Activated naive CD8-positive, alpha-beta T cell treated with anti-CD3 and anti-CD28 coated beads for 36 hours (primary cell): ENCODE data around the gene ERI3. TPM values are rescaled to one million over a fixed set of nuclear protein-coding genes. Genes with fewer than 3 reads are reported as not detected.

Experiments
- DNase-seq: peaks from one replicate; pipeline ENCODE4 v3.0.0; 2021
- H3K27ac Mint-ChIP-seq: one replicate; pipeline ENCODE4 v1.8.0; 2022; ENCODE audit warnings: mild to moderate bottlenecking, moderate library complexity, mixed read lengths
- H3K27me3 Mint-ChIP-seq: one replicate; pipeline ENCODE4 v1.8.0; 2022; ENCODE audit warnings: mild to moderate bottlenecking, mixed read lengths
- H3K36me3 Mint-ChIP-seq: one replicate; pipeline ENCODE4 v1.8.0; 2021; ENCODE audit warnings: mild to moderate bottlenecking, mixed read lengths
- H3K4me1 Mint-ChIP-seq: one replicate; pipeline ENCODE4 v1.8.0; 2021; ENCODE audit warnings: mixed read lengths
- H3K4me3 Mint-ChIP-seq: one replicate; pipeline ENCODE4 v1.8.0; 2022; ENCODE audit warnings: mild to moderate bottlenecking, moderate library complexity, mixed read lengths
- H3K9me3 Mint-ChIP-seq: one replicate; pipeline ENCODE4 v1.8.0; 2022; ENCODE audit warnings: mixed read lengths
- total RNA-seq, 2 experiments: library from RNA; stranded (reverse); gene quantifications; one replicate each; pipeline ENCODE4 v1.2.3, GENCODE V29; 2021

The ERI3 gene
- total RNA-seq, 2 experiments from 2014 or later, result 47.3 to 48.2 TPM

GRCh38 chr1:44238660-44239059 lies 116.4 kb downstream of the ERI3 start:
- H3K36me3 Mint-ChIP-seq, result peaks cover 5% of the 10 kb centered on the region
- no peak overlapping the region for H3K4me3 Mint-ChIP-seq
- no peaks in the 10 kb centered on the region for H3K27me3 Mint-ChIP-seq
- peaks cover 11% of the 10 kb centered on the region for H3K4me1 Mint-ChIP-seq
- DNase-seq, result no peak
- H3K9me3 Mint-ChIP-seq, result no peaks in the 10 kb centered on the region
- H3K27ac Mint-ChIP-seq, result no peak overlapping the region

GRCh38 chr1:44237721-44238457 lies 117.2 kb downstream of the ERI3 start:
- Mint-ChIP-seq H3K27ac (no peak overlapping the region), H3K4me1 (peaks cover 11% of the 10 kb centered on the region)

GRCh38 chr1:44236490-44237272 lies 118.4 kb downstream of the ERI3 start:
- Mint-ChIP-seq H3K27ac (no peak overlapping the region), H3K4me3 (no peak overlapping the region), H3K9me3 (no peaks in the 10 kb centered on the region), H3K4me1 (peaks cover 11% of the 10 kb centered on the region), H3K27me3 (no peaks in the 10 kb centered on the region), H3K36me3 (peaks cover 8% of the 10 kb centered on the region)
- no peak for DNase-seq

More at GRCh38 chr1:44237721-44238457, 117.2 kb downstream of the ERI3 start:
- DNase-seq, result peak; percentile 70
- Mint-ChIP-seq H3K4me3 (no peak overlapping the region), H3K27me3 (no peaks in the 10 kb centered on the region), H3K9me3 (no peaks in the 10 kb centered on the region), H3K36me3 (peaks cover 8% of the 10 kb centered on the region)

GRCh38 chr1:44235808-44236207 lies 119.2 kb downstream of the ERI3 start:
- Mint-ChIP-seq H3K27me3 (no peaks in the 10 kb centered on the region), H3K9me3 (no peaks in the 10 kb centered on the region), H3K27ac (no peak overlapping the region), H3K4me1 (peaks cover 11% of the 10 kb centered on the region), H3K36me3 (peaks cover 8% of the 10 kb centered on the region), H3K4me3 (no peak overlapping the region)
- DNase-seq, result no peak

GRCh38 chr1:44233593-44233992 lies 121.5 kb downstream of the ERI3 start:
- Mint-ChIP-seq H3K36me3 (peaks cover 8% of the 10 kb centered on the region), H3K4me3 (no peak overlapping the region), H3K9me3 (no peaks in the 10 kb centered on the region), H3K27me3 (no peaks in the 10 kb centered on the region), H3K27ac (no peak overlapping the region), H3K4me1 (peaks cover 6% of the 10 kb centered on the region)
- no peak for DNase-seq

GRCh38 chr1:44230796-44231195 lies 124.3 kb downstream of the ERI3 start:
- peaks cover 6% of the 10 kb centered on the region for H3K36me3 Mint-ChIP-seq
- H3K27ac Mint-ChIP-seq, result no peak overlapping the region
- no peak for DNase-seq
- no peak overlapping the region for H3K4me3 Mint-ChIP-seq
- no peaks in the 10 kb centered on the region for H3K27me3 Mint-ChIP-seq
- H3K9me3 Mint-ChIP-seq, result no peaks in the 10 kb centered on the region
- H3K4me1 Mint-ChIP-seq, result no peaks in the 10 kb centered on the region

GRCh38 chr1:44229435-44230167 lies 125.5 kb downstream of the ERI3 start:
- Mint-ChIP-seq H3K27ac (no peak overlapping the region), H3K4me3 (no peak overlapping the region), H3K9me3 (no peaks in the 10 kb centered on the region), H3K27me3 (no peaks in the 10 kb centered on the region), H3K36me3 (peaks cover 6% of the 10 kb centered on the region), H3K4me1 (no peaks in the 10 kb centered on the region)
- no peak for DNase-seq

GRCh38 chr1:44228218-44228617 lies 126.8 kb downstream of the ERI3 start:
- no peaks in the 10 kb centered on the region for H3K9me3 Mint-ChIP-seq
- H3K4me3 Mint-ChIP-seq, result no peak overlapping the region
- H3K27me3 Mint-ChIP-seq, result no peaks in the 10 kb centered on the region
- H3K27ac Mint-ChIP-seq, result no peak overlapping the region
- DNase-seq, result no peak
- peaks cover 2% of the 10 kb centered on the region for H3K36me3 Mint-ChIP-seq
- H3K4me1 Mint-ChIP-seq, result peaks cover 6% of the 10 kb centered on the region

- no peak overlapping the region for H3K4me3 Mint-ChIP-seq
- H3K27ac Mint-ChIP-seq, result no peak overlapping the region
- no peaks in the 10 kb centered on the region for H3K36me3 Mint-ChIP-seq
Measured at GRCh38 chr1:44227211-44227610, 127.8 kb downstream of the ERI3 start.

GRCh38 chr1:44225761-44226160 lies 129.3 kb downstream of the ERI3 start:
- H3K4me1 Mint-ChIP-seq, result peaks cover 11% of the 10 kb centered on the region
- H3K27ac Mint-ChIP-seq, result no peak overlapping the region
- no peaks in the 10 kb centered on the region for H3K36me3 Mint-ChIP-seq
- H3K27me3 Mint-ChIP-seq, result no peaks in the 10 kb centered on the region
- H3K4me3 Mint-ChIP-seq, result no peak overlapping the region
- no peak for DNase-seq
- no peaks in the 10 kb centered on the region for H3K9me3 Mint-ChIP-seq

More at GRCh38 chr1:44227211-44227610, 127.8 kb downstream of the ERI3 start:
- Mint-ChIP-seq H3K27me3 (no peaks in the 10 kb centered on the region), H3K4me1 (peaks cover 11% of the 10 kb centered on the region), H3K9me3 (no peaks in the 10 kb centered on the region)
- no peak for DNase-seq

- Mint-ChIP-seq H3K9me3 (no peaks in the 10 kb centered on the region), H3K27ac (no peak overlapping the region), H3K4me1 (peaks cover 11% of the 10 kb centered on the region), H3K36me3 (peaks cover 1% of the 10 kb centered on the region), H3K4me3 (no peak overlapping the region), H3K27me3 (no peaks in the 10 kb centered on the region)
- DNase-seq, result no peak
Measured at GRCh38 chr1:44223187-44223610, 131.9 kb downstream of the ERI3 start.

GRCh38 chr1:44222397-44223186 lies 132.5 kb downstream of the ERI3 start:
- Mint-ChIP-seq H3K9me3 (no peaks in the 10 kb centered on the region), H3K27ac (no peak overlapping the region), H3K27me3 (no peaks in the 10 kb centered on the region), H3K4me1 (peaks cover 11% of the 10 kb centered on the region), H3K4me3 (no peak overlapping the region), H3K36me3 (peaks cover 1% of the 10 kb centered on the region)
- DNase-seq, result no peak

GRCh38 chr1:44221769-44222168 lies 133.3 kb downstream of the ERI3 start:
- Mint-ChIP-seq H3K9me3 (no peaks in the 10 kb centered on the region), H3K4me3 (no peak overlapping the region), H3K4me1 (peaks cover 11% of the 10 kb centered on the region), H3K27ac (peak overlapping the region; percentile 18), H3K36me3 (peaks cover 1% of the 10 kb centered on the region), H3K27me3 (no peaks in the 10 kb centered on the region)
- DNase-seq, result no peak

- Mint-ChIP-seq H3K27me3 (no peaks in the 10 kb centered on the region), H3K4me1 (peaks cover 11% of the 10 kb centered on the region), H3K4me3 (no peak overlapping the region), H3K9me3 (no peaks in the 10 kb centered on the region), H3K27ac (no peak overlapping the region), H3K36me3 (peaks cover 1% of the 10 kb centered on the region)
- no peak for DNase-seq
Measured at GRCh38 chr1:44220755-44221154, 134.3 kb downstream of the ERI3 start.
